IMR-90 (cell line): ENCODE measurements around the gene CRNN. TPM values are rescaled to one million over a fixed set of nuclear protein-coding genes. Genes with fewer than 3 reads are reported as not detected.

ENCODE experiments used
- ATAC-seq: fragments of 200-7000 bp; cut with Tn5 transposase; 2 replicates; pipeline ENCODE4 v1.9.1; 2020; ENCODE audit warnings: low read depth, mild to moderate bottlenecking, moderate library complexity
- BruUV-seq: library from RNA; stranded (reverse); fragments of 400-500 nt; replicated peaks from 2 replicates; lab custom pipeline; 2021; lab: Mats Ljungman, UMichigan
- CTCF ChIA-PET: fragments of 300-600 bp; formaldehyde crosslinking; extraction: SDS; loops from one replicate; lab custom pipeline; 2021; ENCODE audit warnings: antibody characterized with exemption; lab: Yijun Ruan, JAX
- POLR2A ChIA-PET: fragments of 300-600 bp; sonication (Branson Sonifier 250); formaldehyde crosslinking; loops from one replicate; lab custom pipeline; 2022; ENCODE audit warnings: antibody characterized with exemption; ENCODE audit not compliant: unreplicated experiment; lab: Charles Lee
- DNase-seq: peaks from one replicate; pipeline ENCODE4 v3.0.0; 2013
- H2AFZ ChIP-seq: replicated peaks from 2 replicates; pipeline ENCODE3; 2013; ENCODE audit warnings: low read length, mild to moderate bottlenecking; ENCODE audit not compliant: poor library complexity
- H2AK5ac ChIP-seq: 2 replicates; pipeline ENCODE4 v1.6.1; 2013; ENCODE audit warnings: low read depth, low read length, inconsistent platforms
- H2AK9ac ChIP-seq: replicated peaks from 2 replicates; pipeline ENCODE3; 2013; ENCODE audit warnings: mild to moderate bottlenecking, low read depth, low read length, moderate library complexity; ENCODE audit not compliant: poor library complexity
- H2BK120ac ChIP-seq: 2 replicates; pipeline ENCODE4 v1.6.1; 2013; ENCODE audit warnings: low read depth, low read length, inconsistent platforms
- H2BK15ac ChIP-seq: 3 replicates; pipeline ENCODE4 v1.6.1; 2013; ENCODE audit warnings: low read depth, low read length, inconsistent platforms
- H2BK20ac ChIP-seq: 2 replicates; pipeline ENCODE4 v1.6.1; 2013; ENCODE audit warnings: low read depth, mild to moderate bottlenecking, inconsistent platforms, low read length, moderate library complexity
- H2BK5ac ChIP-seq: 2 replicates; pipeline ENCODE4 v1.6.1; 2013; ENCODE audit warnings: mild to moderate bottlenecking, low read depth, low read length, inconsistent platforms; ENCODE audit not compliant: poor library complexity, severe bottlenecking
- H3K14ac ChIP-seq: replicated peaks from 2 replicates; pipeline ENCODE4 v1.6.1; 2013; ENCODE audit warnings: low read depth, low read length, inconsistent platforms
- H3K18ac ChIP-seq: 2 replicates; pipeline ENCODE4 v1.6.1; 2013; ENCODE audit warnings: low read depth, low read length, control low read depth
- H3K23ac ChIP-seq: 2 replicates; pipeline ENCODE4 v1.6.1; 2013; ENCODE audit warnings: low read depth, low read length, inconsistent platforms
- H3K27ac ChIP-seq: 2 replicates; pipeline ENCODE4 v1.5.1; 2013; ENCODE audit warnings: mild to moderate bottlenecking, control low read depth, low read length; ENCODE audit not compliant: insufficient read depth
- H3K27me3 ChIP-seq: 2 replicates; pipeline ENCODE4 v1.6.1; 2013; ENCODE audit warnings: low read length; ENCODE audit not compliant: control insufficient read depth, insufficient read depth
- H3K36me3 ChIP-seq: 2 replicates; pipeline ENCODE4 v1.6.1; 2013; ENCODE audit warnings: low read length, mixed read lengths; ENCODE audit not compliant: control insufficient read depth, insufficient read depth
- H3K4ac ChIP-seq: 2 replicates; pipeline ENCODE4 v1.6.1; 2013; ENCODE audit warnings: low read depth, low read length, inconsistent platforms
- H3K4me1 ChIP-seq: 2 replicates; pipeline ENCODE4 v1.6.1; 2013; ENCODE audit warnings: low read length, mixed read lengths; ENCODE audit not compliant: control insufficient read depth, insufficient read depth
- H3K4me2 ChIP-seq: 2 replicates; pipeline ENCODE4 v1.6.1; 2013; ENCODE audit warnings: low read depth, mild to moderate bottlenecking, control low read depth, low read length, moderate library complexity
- H3K4me3 ChIP-seq: 2 replicates; pipeline ENCODE4 v1.5.1; 2013; ENCODE audit warnings: low read depth, mild to moderate bottlenecking, control low read depth, low read length, moderate library complexity; ENCODE audit not compliant: insufficient read depth
- H3K56ac ChIP-seq: 2 replicates; pipeline ENCODE4 v1.6.1; 2013; ENCODE audit warnings: low read length, inconsistent platforms; ENCODE audit not compliant: insufficient read depth; ENCODE audit errors: extremely low read depth
- H3K79me1 ChIP-seq, 2 experiments: 2 replicates each; pipeline ENCODE4 v1.6.1; 2013; ENCODE audit warnings: low read length in 2 of 2, inconsistent platforms in 1 of 2, low read depth in 1 of 2
- H3K9ac ChIP-seq: 2 replicates; pipeline ENCODE4 v1.6.1; 2013; ENCODE audit warnings: low read depth, low read length, control low read depth
- H3K9me1 ChIP-seq: 2 replicates; pipeline ENCODE4 v1.6.1; 2013; ENCODE audit warnings: low read length, inconsistent platforms; ENCODE audit not compliant: insufficient read depth
- H3K9me3 ChIP-seq: 2 replicates; pipeline ENCODE4 v1.6.1; 2013; ENCODE audit warnings: low read length; ENCODE audit not compliant: control insufficient read depth, insufficient read depth
- H4K20me1 ChIP-seq: 2 replicates; pipeline ENCODE4 v1.6.1; 2013; ENCODE audit warnings: low read length, inconsistent platforms; ENCODE audit not compliant: insufficient read depth
- H4K5ac ChIP-seq: 2 replicates; pipeline ENCODE4 v1.6.1; 2013; ENCODE audit warnings: mild to moderate bottlenecking, low read depth, low read length, control low read depth
- H4K8ac ChIP-seq, 2 experiments: 2 replicates each; pipeline ENCODE4 v1.6.1; 2013; ENCODE audit warnings: low read depth in 2 of 2, low read length in 2 of 2, control low read depth in 1 of 2, inconsistent platforms in 1 of 2
- H4K91ac ChIP-seq: 2 replicates; pipeline ENCODE4 v1.6.1; 2013; ENCODE audit warnings: low read depth, low read length, inconsistent platforms; ENCODE audit not compliant: insufficient read depth
- BHLHE40 ChIP-seq: fragments of 150-350 bp; IDR thresholded peaks from 2 replicates; pipeline ENCODE4 v1.6.1; 2016; ENCODE audit warnings: mild to moderate bottlenecking, low read depth, low read length
- CEBPB ChIP-seq: IDR thresholded peaks from 2 replicates; pipeline ENCODE4 v1.6.1; 2012; ENCODE audit warnings: low read depth, low read length, improper control_type of control experiment
- CHD1 ChIP-seq: IDR thresholded peaks from 2 replicates; pipeline ENCODE4 v1.6.1; 2012; ENCODE audit warnings: low read depth, low read length, improper control_type of control experiment
- FOS ChIP-seq: fragments of 150-350 bp; IDR thresholded peaks from 2 replicates; pipeline ENCODE4 v1.6.1; 2016; ENCODE audit warnings: low read depth, low read length
- MAFK ChIP-seq: IDR thresholded peaks from 2 replicates; pipeline ENCODE4 v1.6.1; 2012; ENCODE audit warnings: low read depth, low read length, improper control_type of control experiment
- MAZ ChIP-seq: IDR thresholded peaks from 2 replicates; pipeline ENCODE4 v1.6.1; 2012; ENCODE audit warnings: low read depth, mild to moderate bottlenecking, low read length, improper control_type of control experiment, moderate library complexity, borderline replicate concordance
- MXI1 ChIP-seq: IDR thresholded peaks from 2 replicates; pipeline ENCODE4 v1.6.1; 2012; ENCODE audit warnings: low read depth, mild to moderate bottlenecking, low read length, moderate library complexity, borderline replicate concordance
- NFE2L2 ChIP-seq: fragments of 150-350 bp; IDR thresholded peaks from 2 replicates; pipeline ENCODE4 v1.6.1; 2016; ENCODE audit warnings: low read depth, mild to moderate bottlenecking, low read length
- POLR2A ChIP-seq: IDR thresholded peaks from 2 replicates; pipeline ENCODE4 v1.6.1; 2012; ENCODE audit warnings: mild to moderate bottlenecking, low read depth, low read length
- RAD21 ChIP-seq: IDR thresholded peaks from 2 replicates; pipeline ENCODE4 v1.6.1; 2012; ENCODE audit warnings: low read length, improper control_type of control experiment
- RCOR1 ChIP-seq: IDR thresholded peaks from 2 replicates; pipeline ENCODE4 v1.6.1; 2012; ENCODE audit warnings: mild to moderate bottlenecking, low read length, improper control_type of control experiment; ENCODE audit not compliant: insufficient replicate concordance
- RFX5 ChIP-seq: IDR thresholded peaks from 2 replicates; pipeline ENCODE4 v1.8.0; 2012; ENCODE audit warnings: low read depth, mild to moderate bottlenecking, low read length, moderate library complexity
- SMC3 ChIP-seq: fragments of 150-350 bp; IDR thresholded peaks from 2 replicates; pipeline ENCODE4 v1.6.1; 2016; ENCODE audit warnings: low read depth, mild to moderate bottlenecking, antibody characterized with exemption, low read length, moderate library complexity
- whole genome bisulfite sequencing, 2 experiments: methylation state at CpG; one replicate each; pipeline versions ENCODE4 v1.1.5 to v1.1.7; 2013; ENCODE audit warnings: missing lambda C conversion rate in 2 of 2; ENCODE audit not compliant: insufficient read length in 1 of 2; ENCODE audit errors: extremely low coverage in 2 of 2; 5-methylcytosine and 5-hydroxymethylcytosine counted together
- dilution Hi-C: fragments of 300-500 bp; cut with HindIII; formaldehyde crosslinking; loops from one replicate; pipeline ENCODE4 v1.14.3; 2018; ENCODE audit warnings: low sequenced_read_pairs; ENCODE audit not compliant: unreplicated experiment
- in situ Hi-C: fragments of 300-500 bp; cut with MboI; formaldehyde crosslinking; loops from 3 replicates; pipeline ENCODE4 v1.14.3; 2019; ENCODE audit warnings: low sequenced_read_pairs, inconsistent platforms, mixed read lengths
- intact Hi-C: fragments of 100-400 bp; cut with micrococcal nuclease; formaldehyde crosslinking; loops from 2 replicates; pipeline ENCODE4 v1.10.0; 2022
- polyA plus RNA-seq, 3 experiments: library from polyadenylated mRNA; depleted of rRNA; stranded (reverse); fragments of >200 nt; gene quantifications; 2 replicates each; pipeline ENCODE4 v1.2.3, GENCODE V29; 2012; ENCODE audit warnings: low replicate concordance in 1 of 3
- total RNA-seq: library from RNA; depleted of rRNA; stranded (reverse); fragments of >200 nt; gene quantifications from 2 replicates; pipeline ENCODE4 v1.2.3, GENCODE V29; 2012
- TF ChIP-seq, protein P1 (sequence below): fragments of 150-350 bp; IDR thresholded peaks from 2 replicates; pipeline ENCODE4 v1.6.1; 2016; ENCODE audit warnings: low read depth, mild to moderate bottlenecking, low read length, moderate library complexity, borderline replicate concordance
- TF ChIP-seq, protein P2 (sequence below): fragments of 150-350 bp; IDR thresholded peaks from 2 replicates; pipeline ENCODE4 v1.6.1; 2017; ENCODE audit warnings: mild to moderate bottlenecking, antibody characterized with exemption, low read length, low read depth
- TF ChIP-seq, protein P3 (sequence below): conservative IDR thresholded peaks from 2 replicates; pipeline ENCODE4 v1.5.1; 2012; ENCODE audit warnings: mild to moderate bottlenecking, low read depth, low read length, improper control_type of control experiment

The CRNN gene
- total and polyA plus RNA-seq, 2 of the 4 experiments (the other 2 are of a cell fraction), result not detected

DNA sequence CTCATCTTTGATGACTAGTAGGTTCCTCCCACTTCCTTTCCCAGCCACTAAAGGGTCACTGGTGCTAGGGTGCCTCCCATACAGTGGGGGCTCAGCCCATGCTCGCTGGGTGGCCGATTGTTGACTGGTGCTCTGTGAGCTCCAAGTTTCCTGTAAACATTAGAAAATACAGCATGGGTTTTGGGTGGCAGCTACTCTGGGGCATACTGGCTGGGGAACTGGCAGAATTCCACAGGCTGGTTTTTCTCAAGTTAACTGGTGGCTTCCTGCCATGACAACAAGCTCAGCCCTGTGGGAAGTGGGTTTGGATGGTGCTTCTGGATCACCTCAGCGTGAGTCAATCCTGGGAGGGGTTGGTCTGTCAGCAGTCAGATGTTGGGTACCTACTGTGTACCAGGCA lies 28.7 kb upstream of the CRNN start:
- H4K91ac ChIP-seq, result no peak overlapping the region
- no peak overlapping the region for H3K27ac ChIP-seq
- no peak overlapping the region for H4K5ac ChIP-seq
- H3K14ac ChIP-seq, result no peak overlapping the region
- no peak overlapping the region for H3K4ac ChIP-seq
- H3K18ac ChIP-seq, result no peak overlapping the region
- no peak overlapping the region for H2BK20ac ChIP-seq
- H3K27me3 ChIP-seq, result no peaks in the 10 kb centered on the region
- BruUV-seq, result no TSS peak
- in situ Hi-C loops, result loop anchor here (10.0 kb wide), 1 partner anchor 388 kb away; no protein-coding TSS in a partner anchor
- no peak overlapping the region for H3K9ac ChIP-seq
- H3K9me3 ChIP-seq, result no peaks in the 10 kb centered on the region
- H2AFZ ChIP-seq, result no peak overlapping the region
- no peak overlapping the region for H3K56ac ChIP-seq
- no peaks in the 10 kb centered on the region for H3K36me3 ChIP-seq
- ChIA-PET POLR2A (no interaction called here), CTCF (interaction anchor here (0.8 kb wide), 1 partner anchor 16 kb away, joined by 3 read pairs; no protein-coding TSS in a partner anchor)
- intact Hi-C loops, result loop anchor here (5.0 kb wide), 1 partner anchor 390 kb away; no protein-coding TSS in a partner anchor
- H4K8ac ChIP-seq, result no peak overlapping the region
- H2BK5ac ChIP-seq, result no peak overlapping the region
- no peaks in the 10 kb centered on the region for H3K9me1 ChIP-seq
- H2BK120ac ChIP-seq, result no peak overlapping the region
- no peak overlapping the region for H2BK15ac ChIP-seq
- H4K20me1 ChIP-seq, result no peaks in the 10 kb centered on the region
- H3K23ac ChIP-seq, result no peak overlapping the region
- H3K4me2 ChIP-seq, result no peak overlapping the region
- H2AK5ac ChIP-seq, result no peak overlapping the region
- H2AK9ac ChIP-seq, result no peak overlapping the region
- WGBS, 2 experiments, result 0% methylated on average over 1 of the region's 3 CpGs; no CpG with 5 or more reads in 1 of the 2 experiments
- H3K4me3 ChIP-seq, result no peak overlapping the region
- dilution Hi-C loops, result no loop called here
- TF ChIP-seq MXI1 (no peak), BHLHE40 (no peak), CHD1 (no peak), NFE2L2 (no peak), RAD21 (no peak), RCOR1 (no peak), CEBPB (no peak), POLR2A (no peak), MAFK (no peak), FOS (no peak), RFX5 (no peak), MAZ (no peak), SMC3 (no peak)
- TF ChIP-seq, protein P1, sequence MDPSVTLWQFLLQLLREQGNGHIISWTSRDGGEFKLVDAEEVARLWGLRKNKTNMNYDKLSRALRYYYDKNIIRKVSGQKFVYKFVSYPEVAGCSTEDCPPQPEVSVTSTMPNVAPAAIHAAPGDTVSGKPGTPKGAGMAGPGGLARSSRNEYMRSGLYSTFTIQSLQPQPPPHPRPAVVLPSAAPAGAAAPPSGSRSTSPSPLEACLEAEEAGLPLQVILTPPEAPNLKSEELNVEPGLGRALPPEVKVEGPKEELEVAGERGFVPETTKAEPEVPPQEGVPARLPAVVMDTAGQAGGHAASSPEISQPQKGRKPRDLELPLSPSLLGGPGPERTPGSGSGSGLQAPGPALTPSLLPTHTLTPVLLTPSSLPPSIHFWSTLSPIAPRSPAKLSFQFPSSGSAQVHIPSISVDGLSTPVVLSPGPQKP, result no peak
- TF ChIP-seq, protein P2, sequence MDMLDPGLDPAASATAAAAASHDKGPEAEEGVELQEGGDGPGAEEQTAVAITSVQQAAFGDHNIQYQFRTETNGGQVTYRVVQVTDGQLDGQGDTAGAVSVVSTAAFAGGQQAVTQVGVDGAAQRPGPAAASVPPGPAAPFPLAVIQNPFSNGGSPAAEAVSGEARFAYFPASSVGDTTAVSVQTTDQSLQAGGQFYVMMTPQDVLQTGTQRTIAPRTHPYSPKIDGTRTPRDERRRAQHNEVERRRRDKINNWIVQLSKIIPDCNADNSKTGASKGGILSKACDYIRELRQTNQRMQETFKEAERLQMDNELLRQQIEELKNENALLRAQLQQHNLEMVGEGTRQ, result no peak
- TF ChIP-seq, protein P3, sequence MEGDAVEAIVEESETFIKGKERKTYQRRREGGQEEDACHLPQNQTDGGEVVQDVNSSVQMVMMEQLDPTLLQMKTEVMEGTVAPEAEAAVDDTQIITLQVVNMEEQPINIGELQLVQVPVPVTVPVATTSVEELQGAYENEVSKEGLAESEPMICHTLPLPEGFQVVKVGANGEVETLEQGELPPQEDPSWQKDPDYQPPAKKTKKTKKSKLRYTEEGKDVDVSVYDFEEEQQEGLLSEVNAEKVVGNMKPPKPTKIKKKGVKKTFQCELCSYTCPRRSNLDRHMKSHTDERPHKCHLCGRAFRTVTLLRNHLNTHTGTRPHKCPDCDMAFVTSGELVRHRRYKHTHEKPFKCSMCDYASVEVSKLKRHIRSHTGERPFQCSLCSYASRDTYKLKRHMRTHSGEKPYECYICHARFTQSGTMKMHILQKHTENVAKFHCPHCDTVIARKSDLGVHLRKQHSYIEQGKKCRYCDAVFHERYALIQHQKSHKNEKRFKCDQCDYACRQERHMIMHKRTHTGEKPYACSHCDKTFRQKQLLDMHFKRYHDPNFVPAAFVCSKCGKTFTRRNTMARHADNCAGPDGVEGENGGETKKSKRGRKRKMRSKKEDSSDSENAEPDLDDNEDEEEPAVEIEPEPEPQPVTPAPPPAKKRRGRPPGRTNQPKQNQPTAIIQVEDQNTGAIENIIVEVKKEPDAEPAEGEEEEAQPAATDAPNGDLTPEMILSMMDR, result no peak
- H3K4me1 ChIP-seq, result no peaks in the 10 kb centered on the region
- DNase-seq, result no peak
- ATAC-seq, result no peak
- no peaks in the 10 kb centered on the region for H3K79me1 ChIP-seq
